HG03442 (cell line): ENCODE results near the gene RBCK1.
"Not testable (repeated sequence)": the region's sequence is repeated elsewhere in the genome, so short reads cannot be mapped to it uniquely, and the experiment has no call there.

ENCODE experiments used
- ATAC-seq: cut with Tn5 transposase; IDR thresholded peaks from one replicate; pipeline ENCODE4 v1.9.1; 2021; ENCODE audit warnings: mild to moderate bottlenecking, moderate library complexity; ENCODE audit not compliant: unreplicated experiment

RBCK1 gene

GRCh38 chr20:407953-408842 is at the start of gene RBCK1:
TSS of gene RBCK1 (plus strand) at chr20:408299. CDS start at chr20:408758, 459 bp downstream.
- ATAC-seq = peak; percentile 55

GRCh38 chr20:358891-359555 is 49.1 kb upstream of the RBCK1 start:
- ATAC-seq = no peak

- ATAC-seq = no peak
These were observed 46.5 kb upstream of the RBCK1 start for GRCh38 chr20:361561-361960.

- no peak for ATAC-seq
These were observed 45.5 kb upstream of the RBCK1 start for GRCh38 chr20:362271-363254.

GRCh38 chr20:363319-364078 is 44.6 kb upstream of the RBCK1 start:
- no peak for ATAC-seq

- ATAC-seq = no peak
These were observed 42.9 kb upstream of the RBCK1 start for GRCh38 chr20:364905-365794.

GRCh38 chr20:366041-366718 is 41.9 kb upstream of the RBCK1 start:
- ATAC-seq = no peak

GRCh38 chr20:366719-367485 is 41.2 kb upstream of the RBCK1 start:
- ATAC-seq = no peak

- no peak for ATAC-seq
These were observed 40.6 kb upstream of the RBCK1 start for GRCh38 chr20:367486-367887.

GRCh38 chr20:368915-369314 is 39.2 kb upstream of the RBCK1 start:
- ATAC-seq = no peak

GRCh38 chr20:370151-370600 is 37.9 kb upstream of the RBCK1 start:
- ATAC-seq = no peak

GRCh38 chr20:370977-371754 is 36.9 kb upstream of the RBCK1 start:
- ATAC-seq = no peak

GRCh38 chr20:371755-372542 is 36.1 kb upstream of the RBCK1 start:
- ATAC-seq = no peak

GRCh38 chr20:372543-373082 is 35.5 kb upstream of the RBCK1 start:
- not testable (repeated sequence) for ATAC-seq

- ATAC-seq = no peak
These were observed 34.8 kb upstream of the RBCK1 start for GRCh38 chr20:373171-373890.
